Measurements from ENCODE around the gene RPF1. TPM values are rescaled to one million over a fixed set of nuclear protein-coding genes. Genes with fewer than 3 reads are reported as not detected.

The RPF1 gene
- total RNA-seq, 1 donor from 2014 or later: 30.1 TPM

DNA sequence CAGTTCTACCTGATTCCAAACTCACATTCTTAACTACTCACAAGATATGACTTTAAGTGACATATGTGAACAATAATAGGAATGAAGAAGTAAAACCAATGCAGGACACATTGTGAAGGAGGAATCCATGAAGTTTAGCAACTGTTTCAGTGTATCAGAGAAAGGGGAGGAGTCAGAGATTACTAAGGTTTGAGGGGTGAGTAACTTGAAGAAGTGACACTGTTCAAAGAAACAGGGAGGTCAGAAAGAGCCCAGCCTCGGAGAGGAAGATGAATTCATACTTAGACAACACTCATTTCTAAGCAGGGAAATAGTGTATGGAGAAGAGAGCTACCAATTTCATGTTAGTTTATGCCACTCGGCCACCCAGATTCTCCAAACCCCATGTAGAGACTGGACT, 28.2 kb upstream of the RPF1 start:
- Mint-ChIP-seq H3K27me3 (ENCODE audit: low read depth, unreplicated experiment) (peaks cover 2% of the 10 kb centered on the region), H3K9me3 (ENCODE audit: unreplicated experiment) (peaks cover 2% of the 10 kb centered on the region), H3K4me3 (ENCODE audit: unreplicated experiment) (no peak overlapping the region), H3K36me3 (ENCODE audit: low read depth, unreplicated experiment) (no peaks in the 10 kb centered on the region), H3K4me1 (ENCODE audit: low read depth, unreplicated experiment) (no peaks in the 10 kb centered on the region), H3K27ac (ENCODE audit: unreplicated experiment) (no peak overlapping the region)
- H4K20me1 ChIP-seq (ENCODE audit: insufficient read depth, low read length): no peaks in the 10 kb centered on the region
- DNase-seq (ENCODE audit: low read depth): no peak
- H2AFZ ChIP-seq (ENCODE audit: low read depth, low read length): no peak overlapping the region
- H3K4me3 ChIP-seq (ENCODE audit: insufficient read depth, low read depth, low read length): no peak overlapping the region
- H3K4me2 ChIP-seq (ENCODE audit: low read length): no peak overlapping the region
- no peaks in the 10 kb centered on the region for H3K9me3 ChIP-seq (ENCODE audit: insufficient read depth, low read depth, low read length)
- no peak for FAIRE-seq
- no peak overlapping the region for H3K9ac ChIP-seq (ENCODE audit: low read length)
- H3K27me3 ChIP-seq (ENCODE audit: insufficient read depth, low read length): no peaks in the 10 kb centered on the region
- no peaks in the 10 kb centered on the region for H3K4me1 ChIP-seq (ENCODE audit: insufficient read depth, low read length)
- H3K36me3 ChIP-seq (ENCODE audit: insufficient read depth, low read length): no peaks in the 10 kb centered on the region
- no peak overlapping the region for H3K27ac ChIP-seq (ENCODE audit: low read depth, low read length)
- H3K79me2 ChIP-seq (ENCODE audit: insufficient read depth, low read length): no peaks in the 10 kb centered on the region
- TF ChIP-seq EZH2 (IDR thresholded peaks at IDR 0.05; ENCODE audit: insufficient read depth, low read length) (no peak), CTCF (IDR thresholded peaks at IDR 0.05; ENCODE audit: insufficient read depth, low read depth, low read length) (no peak)

DNA sequence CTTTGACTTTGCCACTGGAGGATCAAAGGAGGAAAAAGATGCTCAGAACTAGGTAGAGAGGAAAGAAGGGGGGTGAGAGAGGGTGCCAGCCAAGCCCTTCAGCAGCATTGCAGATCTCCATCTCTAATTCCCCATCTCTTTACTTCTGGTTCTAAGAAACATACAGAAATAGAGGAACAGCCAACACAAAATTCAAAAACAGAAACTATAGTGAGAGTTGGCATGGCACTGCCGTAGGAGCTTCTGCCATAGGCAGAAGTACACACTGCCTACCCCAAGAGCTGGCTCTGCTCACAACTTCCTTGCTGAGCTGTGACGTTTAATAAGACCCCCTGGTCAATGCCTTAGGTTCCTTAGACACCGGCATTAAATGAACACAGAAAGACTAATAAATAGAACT, 26.6 kb upstream of the RPF1 start:
- DNase-seq (ENCODE audit: low read depth): no peak
- peaks cover 3% of the 10 kb centered on the region for H3K27me3 ChIP-seq (ENCODE audit: insufficient read depth, low read length)

More for the DNA sequence above, 26.6 kb upstream of the RPF1 start:
- H3K27ac Mint-ChIP-seq (ENCODE audit: unreplicated experiment): no peak overlapping the region
- H3K9me3 ChIP-seq (ENCODE audit: insufficient read depth, low read depth, low read length): no peaks in the 10 kb centered on the region
- no peaks in the 10 kb centered on the region for H3K27me3 Mint-ChIP-seq (ENCODE audit: low read depth, unreplicated experiment)
- H3K36me3 ChIP-seq (ENCODE audit: insufficient read depth, low read length): no peaks in the 10 kb centered on the region
- H3K4me2 ChIP-seq (ENCODE audit: low read length): no peak overlapping the region
- no peaks in the 10 kb centered on the region for H4K20me1 ChIP-seq (ENCODE audit: insufficient read depth, low read length)
- H2AFZ ChIP-seq (ENCODE audit: low read depth, low read length): no peak overlapping the region
- no peaks in the 10 kb centered on the region for H3K79me2 ChIP-seq (ENCODE audit: insufficient read depth, low read length)
- H3K27ac ChIP-seq (ENCODE audit: low read depth, low read length): no peak overlapping the region
- H3K4me1 Mint-ChIP-seq (ENCODE audit: low read depth, unreplicated experiment): no peaks in the 10 kb centered on the region
- no peaks in the 10 kb centered on the region for H3K9me3 Mint-ChIP-seq (ENCODE audit: unreplicated experiment)
- no peak overlapping the region for H3K9ac ChIP-seq (ENCODE audit: low read length)
- no peak overlapping the region for H3K4me3 Mint-ChIP-seq (ENCODE audit: unreplicated experiment)
- H3K4me3 ChIP-seq (ENCODE audit: insufficient read depth, low read depth, low read length): no peak overlapping the region
- H3K4me1 ChIP-seq (ENCODE audit: insufficient read depth, low read length): no peaks in the 10 kb centered on the region
- FAIRE-seq: no peak
- TF ChIP-seq EZH2 (IDR thresholded peaks at IDR 0.05; ENCODE audit: insufficient read depth, low read length) (no peak), CTCF (IDR thresholded peaks at IDR 0.05; ENCODE audit: insufficient read depth, low read depth, low read length) (no peak)
- no peaks in the 10 kb centered on the region for H3K36me3 Mint-ChIP-seq (ENCODE audit: low read depth, unreplicated experiment)
